B cell (primary cell): ENCODE measurements around the gene EFCAB12.

Source experiments
- EZH2 ChIP-seq: IDR thresholded peaks from 2 replicates; pipeline ENCODE4 v1.6.1; 2012; ENCODE audit warnings: borderline replicate concordance, low read depth, mild to moderate bottlenecking, moderate library complexity, low read length; ENCODE audit not compliant: insufficient read depth, poor library complexity, severe bottlenecking
- TF ChIP-seq, protein P1 (sequence below): fragments of 200-600 bp; IDR thresholded peaks from one replicate; pipeline ENCODE4 v1.8.0; 2022; ENCODE audit warnings: antibody characterized with exemption, mild to moderate bottlenecking

- TF ChIP-seq, protein P1, sequence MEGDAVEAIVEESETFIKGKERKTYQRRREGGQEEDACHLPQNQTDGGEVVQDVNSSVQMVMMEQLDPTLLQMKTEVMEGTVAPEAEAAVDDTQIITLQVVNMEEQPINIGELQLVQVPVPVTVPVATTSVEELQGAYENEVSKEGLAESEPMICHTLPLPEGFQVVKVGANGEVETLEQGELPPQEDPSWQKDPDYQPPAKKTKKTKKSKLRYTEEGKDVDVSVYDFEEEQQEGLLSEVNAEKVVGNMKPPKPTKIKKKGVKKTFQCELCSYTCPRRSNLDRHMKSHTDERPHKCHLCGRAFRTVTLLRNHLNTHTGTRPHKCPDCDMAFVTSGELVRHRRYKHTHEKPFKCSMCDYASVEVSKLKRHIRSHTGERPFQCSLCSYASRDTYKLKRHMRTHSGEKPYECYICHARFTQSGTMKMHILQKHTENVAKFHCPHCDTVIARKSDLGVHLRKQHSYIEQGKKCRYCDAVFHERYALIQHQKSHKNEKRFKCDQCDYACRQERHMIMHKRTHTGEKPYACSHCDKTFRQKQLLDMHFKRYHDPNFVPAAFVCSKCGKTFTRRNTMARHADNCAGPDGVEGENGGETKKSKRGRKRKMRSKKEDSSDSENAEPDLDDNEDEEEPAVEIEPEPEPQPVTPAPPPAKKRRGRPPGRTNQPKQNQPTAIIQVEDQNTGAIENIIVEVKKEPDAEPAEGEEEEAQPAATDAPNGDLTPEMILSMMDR, result no peak
- no peak for TF ChIP-seq EZH2
Observed at GRCh38 chr3:129366312-129366831, 62.1 kb downstream of the EFCAB12 start.
